Mammary epithelial cell (primary cell): ENCODE results near the gene PPIL6.

Experiments used
- EZH2 ChIP-seq: IDR thresholded peaks from 2 replicates; pipeline ENCODE4 v1.6.1; 2012; ENCODE audit warnings: low read length, inconsistent platforms, borderline replicate concordance
- TF ChIP-seq, protein P1 (sequence below), 2 donors: IDR thresholded peaks in 1 of 2; conservative IDR thresholded peaks in 1 of 2; 2 replicates each; pipeline ENCODE4 v1.5.1; 2011 to 2012; ENCODE audit warnings: inconsistent platforms in 2 of 2, low read length in 2 of 2, mild to moderate bottlenecking in 2 of 2, control low read depth in 1 of 2, low read depth in 1 of 2; ENCODE audit not compliant: insufficient read depth in 1 of 2; ENCODE audit errors: extremely low read depth in 1 of 2

DNA sequence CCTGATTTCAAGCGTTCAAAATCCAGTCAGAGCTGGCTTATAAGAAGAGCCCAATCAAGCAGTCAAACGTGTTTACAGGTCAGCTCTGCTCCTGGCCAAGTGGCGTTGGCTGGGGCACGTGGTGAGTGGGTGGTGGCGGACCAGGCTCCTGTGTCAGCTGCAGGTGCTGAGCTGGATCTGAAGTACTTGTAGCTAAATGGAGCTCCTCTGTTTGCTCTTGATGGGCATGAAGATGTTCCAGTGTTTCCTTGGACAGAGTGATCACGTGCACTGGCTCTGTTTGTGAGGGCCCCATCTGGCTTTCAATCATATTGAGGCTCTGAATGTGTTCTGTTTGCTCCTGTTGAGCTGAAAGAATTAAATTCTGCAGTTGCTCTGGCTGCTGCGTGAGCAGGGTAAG is 25.3 kb upstream of the PPIL6 start:
- no peak for TF ChIP-seq EZH2
- TF ChIP-seq, protein P1, sequence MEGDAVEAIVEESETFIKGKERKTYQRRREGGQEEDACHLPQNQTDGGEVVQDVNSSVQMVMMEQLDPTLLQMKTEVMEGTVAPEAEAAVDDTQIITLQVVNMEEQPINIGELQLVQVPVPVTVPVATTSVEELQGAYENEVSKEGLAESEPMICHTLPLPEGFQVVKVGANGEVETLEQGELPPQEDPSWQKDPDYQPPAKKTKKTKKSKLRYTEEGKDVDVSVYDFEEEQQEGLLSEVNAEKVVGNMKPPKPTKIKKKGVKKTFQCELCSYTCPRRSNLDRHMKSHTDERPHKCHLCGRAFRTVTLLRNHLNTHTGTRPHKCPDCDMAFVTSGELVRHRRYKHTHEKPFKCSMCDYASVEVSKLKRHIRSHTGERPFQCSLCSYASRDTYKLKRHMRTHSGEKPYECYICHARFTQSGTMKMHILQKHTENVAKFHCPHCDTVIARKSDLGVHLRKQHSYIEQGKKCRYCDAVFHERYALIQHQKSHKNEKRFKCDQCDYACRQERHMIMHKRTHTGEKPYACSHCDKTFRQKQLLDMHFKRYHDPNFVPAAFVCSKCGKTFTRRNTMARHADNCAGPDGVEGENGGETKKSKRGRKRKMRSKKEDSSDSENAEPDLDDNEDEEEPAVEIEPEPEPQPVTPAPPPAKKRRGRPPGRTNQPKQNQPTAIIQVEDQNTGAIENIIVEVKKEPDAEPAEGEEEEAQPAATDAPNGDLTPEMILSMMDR (conservative IDR thresholded peaks at IDR 0.05 in 1 of 2, IDR thresholded peaks at IDR 0.05 in 1 of 2; ENCODE audit: extremely low read depth in 1 of 2, insufficient read depth in 1 of 2, low read depth in 1 of 2, low read length in 2 of 2), result no peak
